H1 (cell line): Measurements from ENCODE around the gene PNCK. TPM values are rescaled to one million over a fixed set of nuclear protein-coding genes. Genes with fewer than 3 reads are reported as not detected.

ENCODE experiments used
- CTCF ChIA-PET: fragments of 300-600 bp; sonication (Branson Sonifier 250); formaldehyde crosslinking; loops from one replicate; lab custom pipeline; 2021; ENCODE audit not compliant: partially characterized antibody; lab: Charles Lee
- POLR2A ChIA-PET: fragments of 300-600 bp; sonication (Branson Sonifier 250); formaldehyde crosslinking; loops from one replicate; lab custom pipeline; 2021; ENCODE audit warnings: inconsistent platforms; ENCODE audit not compliant: partially characterized antibody; lab: Charles Lee
- DNase-seq, 2 experiments: peaks; one replicate each; pipeline versions ENCODE4 v3.0.0 to v3.0.0-alpha.2; 2010 to 2022; ENCODE audit warnings: low spot score in 2 of 2, low read depth in 1 of 2, mixed read lengths in 1 of 2
- FAIRE-seq: peaks from 2 replicates; lab custom pipeline; 2011; peaks lifted over from hg19 to GRCh38; lab: Jason Lieb, UNC
- H2AFZ ChIP-seq: 2 replicates; pipeline ENCODE4 v1.8.1; 2012; ENCODE audit warnings: low read length, inconsistent platforms
- H2AK5ac ChIP-seq: 2 replicates; pipeline ENCODE4 v1.6.1; 2013; ENCODE audit warnings: low read depth, low read length
- H2BK120ac ChIP-seq: replicated peaks from 2 replicates; pipeline ENCODE3; 2013; ENCODE audit warnings: low read depth, low read length, inconsistent platforms
- H2BK12ac ChIP-seq: 2 replicates; pipeline ENCODE4 v1.6.1; 2013; ENCODE audit warnings: low read depth, low read length
- H2BK15ac ChIP-seq: 2 replicates; pipeline ENCODE4 v1.6.1; 2013; ENCODE audit warnings: low read length
- H2BK20ac ChIP-seq: 2 replicates; pipeline ENCODE4 v1.6.1; 2013; ENCODE audit warnings: low read length
- H2BK5ac ChIP-seq: 2 replicates; pipeline ENCODE4 v1.6.1; 2013; ENCODE audit warnings: low read depth, low read length
- H3K14ac ChIP-seq: 2 replicates; pipeline ENCODE4 v1.6.1; 2013; ENCODE audit warnings: inconsistent platforms; ENCODE audit not compliant: insufficient read length
- H3K18ac ChIP-seq: 2 replicates; pipeline ENCODE4 v1.6.1; 2013; ENCODE audit warnings: low read length; ENCODE audit errors: extremely low read depth
- H3K23ac ChIP-seq: 2 replicates; pipeline ENCODE4 v1.6.1; 2013; ENCODE audit warnings: inconsistent platforms; ENCODE audit not compliant: insufficient read length
- H3K23me2 ChIP-seq: 2 replicates; pipeline ENCODE4 v1.6.1; 2013; ENCODE audit warnings: low read depth, low read length
- H3K27ac ChIP-seq: 2 replicates; pipeline ENCODE4 v1.6.1; 2011; ENCODE audit warnings: low read depth, low read length, inconsistent platforms
- H3K27me3 ChIP-seq, 4 experiments: replicated peaks in 1 of 4; 1 replicate in 1 of 4; 2 replicates in 3 of 4; pipeline versions ENCODE4 v1.6.1 to v1.8.1; 2011 to 2013; ENCODE audit warnings: low read length in 3 of 4, mild to moderate bottlenecking in 3 of 4, inconsistent platforms in 2 of 4, mixed read lengths in 2 of 4, moderate library complexity in 1 of 4; ENCODE audit not compliant: control insufficient read depth in 3 of 4, insufficient read depth in 3 of 4; ENCODE audit errors: extremely low read depth in 1 of 4
- H3K36me3 ChIP-seq, 4 experiments: 2 replicates each; pipeline versions ENCODE4 v1.6.1 to v1.8.1; 2011 to 2013; ENCODE audit warnings: mild to moderate bottlenecking in 4 of 4, low read length in 3 of 4, moderate library complexity in 2 of 4, control low read depth in 1 of 4, inconsistent platforms in 1 of 4; ENCODE audit not compliant: insufficient read depth in 4 of 4, control insufficient read depth in 2 of 4
- H3K4ac ChIP-seq: replicated peaks from 2 replicates; pipeline ENCODE3; 2013; ENCODE audit warnings: low read length, low read depth, mixed read lengths, inconsistent platforms; ENCODE audit not compliant: insufficient read length
- H3K4me1 ChIP-seq, 4 experiments: replicated peaks in 1 of 4; 1 replicate in 1 of 4; 2 replicates in 3 of 4; pipeline versions ENCODE4 v1.6.1 to v1.8.1; 2011 to 2013; ENCODE audit warnings: low read length in 3 of 4, inconsistent platforms in 2 of 4, mixed read lengths in 1 of 4; ENCODE audit not compliant: insufficient read depth in 4 of 4, control insufficient read depth in 3 of 4
- H3K4me2 ChIP-seq, 2 experiments: 2 replicates each; pipeline versions ENCODE4 v1.6.1 to v1.8.1; 2011 to 2013; ENCODE audit warnings: low read depth in 2 of 2, low read length in 2 of 2, control low read depth in 1 of 2, inconsistent platforms in 1 of 2, mild to moderate bottlenecking in 1 of 2; ENCODE audit not compliant: insufficient read depth in 1 of 2
- H3K4me3 ChIP-seq, 4 experiments: fragments of 200-600, 300-600 bp in 1 of 4; sonication (generic), shearing (Covaris generic), sonication (Bioruptor Twin) in 1 of 4; 2 replicates each; pipeline versions ENCODE4 v1.5.1 to v1.8.1; 2011 to 2016; ENCODE audit warnings: low read length in 4 of 4, low read depth in 3 of 4, control low read depth in 2 of 4, inconsistent platforms in 2 of 4, mild to moderate bottlenecking in 2 of 4, mixed read lengths in 1 of 4, moderate library complexity in 1 of 4; ENCODE audit not compliant: insufficient read depth in 2 of 4; ENCODE audit errors: extremely low read depth in 1 of 4
- H3K56ac ChIP-seq: replicated peaks from 2 replicates; pipeline ENCODE3; 2013; ENCODE audit warnings: low read depth, mild to moderate bottlenecking, mixed read lengths, low read length, inconsistent platforms; ENCODE audit not compliant: insufficient read length
- H3K79me1 ChIP-seq: 2 replicates; pipeline ENCODE4 v1.6.1; 2013; ENCODE audit warnings: low read depth, low read length, control low read depth
- H3K79me2 ChIP-seq, 2 experiments: 2 replicates each; pipeline versions ENCODE4 v1.6.1 to v1.8.1; 2012 to 2013; ENCODE audit warnings: low read length in 2 of 2, mild to moderate bottlenecking in 2 of 2, inconsistent platforms in 1 of 2; ENCODE audit not compliant: insufficient read depth in 2 of 2, control insufficient read depth in 1 of 2
- H3K9ac ChIP-seq, 4 experiments: replicated peaks in 1 of 4; 1 replicate in 1 of 4; 2 replicates in 3 of 4; pipeline versions ENCODE4 v1.6.1 to v1.8.1; 2011 to 2013; ENCODE audit warnings: low read depth in 3 of 4, low read length in 3 of 4, control low read depth in 2 of 4, mild to moderate bottlenecking in 2 of 4, moderate library complexity in 2 of 4, inconsistent platforms in 1 of 4; ENCODE audit errors: extremely low read depth in 1 of 4
- H3K9me3 ChIP-seq, 2 experiments: 2 replicates each; pipeline versions ENCODE4 v1.6.1 to v1.8.1; 2012 to 2013; ENCODE audit warnings: mild to moderate bottlenecking in 2 of 2, moderate library complexity in 2 of 2, control low read depth in 1 of 2, inconsistent platforms in 1 of 2, low read depth in 1 of 2, low read length in 1 of 2, mixed read lengths in 1 of 2; ENCODE audit not compliant: insufficient read depth in 2 of 2
- H4K20me1 ChIP-seq, 2 experiments: replicated peaks in 1 of 2; 2 replicates each; pipeline versions ENCODE3 to v1.8.1; 2011 to 2013; ENCODE audit warnings: inconsistent platforms in 2 of 2, low read length in 2 of 2, mild to moderate bottlenecking in 1 of 2; ENCODE audit not compliant: insufficient read depth in 2 of 2, control insufficient read depth in 1 of 2
- H4K5ac ChIP-seq: 2 replicates; pipeline ENCODE4 v1.6.1; 2013; ENCODE audit warnings: low read length, low read depth, mixed read lengths, inconsistent platforms; ENCODE audit not compliant: insufficient read length
- H4K8ac ChIP-seq: 2 replicates; pipeline ENCODE4 v1.8.0; 2013; ENCODE audit warnings: mild to moderate bottlenecking, moderate library complexity, low read length, inconsistent platforms; ENCODE audit not compliant: insufficient read depth; ENCODE audit errors: extremely low read depth
- H4K91ac ChIP-seq: replicated peaks from 2 replicates; pipeline ENCODE3; 2013; ENCODE audit warnings: low read length, mixed read lengths, inconsistent platforms; ENCODE audit not compliant: insufficient read length
- BACH1 ChIP-seq: IDR thresholded peaks from 2 replicates; pipeline ENCODE4 v1.6.1; 2012; ENCODE audit warnings: low read length, improper control_type of control experiment
- CREB1 ChIP-seq: IDR thresholded peaks from 2 replicates; pipeline ENCODE4 v1.6.1; 2012; ENCODE audit warnings: inconsistent platforms
- EP300 ChIP-seq, 2 experiments: IDR thresholded peaks; 1 replicate in 1 of 2; 2 replicates in 1 of 2; pipeline ENCODE4 v1.6.1; 2011 to 2012; ENCODE audit warnings: low read depth in 2 of 2, low read length in 2 of 2, mild to moderate bottlenecking in 2 of 2, borderline replicate concordance in 1 of 2, inconsistent platforms in 1 of 2, moderate library complexity in 1 of 2
- KDM4A ChIP-seq: IDR thresholded peaks from one replicate; pipeline ENCODE4 v1.7.1; 2012; ENCODE audit warnings: low read depth, mild to moderate bottlenecking, moderate library complexity, low read length, inconsistent platforms; ENCODE audit not compliant: severe bottlenecking
- SP4 ChIP-seq: IDR thresholded peaks from 2 replicates; pipeline ENCODE4 v1.6.1; 2012; ENCODE audit warnings: low read length, inconsistent platforms
- WGBS, 2 experiments: shearing (Covaris generic) in 1 of 2; methylation state at CpG; one replicate each; pipeline versions ENCODE4 v1.1.6 to v1.1.7; 2013 to 2015; ENCODE audit warnings: low lambda C conversion rate in 2 of 2, mixed read lengths in 2 of 2, inconsistent platforms in 1 of 2, low coverage in 1 of 2, missing lambda C conversion rate in 1 of 2; ENCODE audit not compliant: insufficient replicate concordance in 2 of 2, insufficient coverage in 1 of 2, insufficient read length in 1 of 2; ENCODE audit errors: extremely low coverage in 1 of 2, missing lambda C conversion rate in 1 of 2; 5-methylcytosine and 5-hydroxymethylcytosine counted together
- polyA plus RNA-seq, 7 experiments: library from polyadenylated mRNA; depleted of rRNA in 3 of 7; stranded (reverse) in 5 of 7; unstranded in 2 of 7; fragments of >200 nt in 5 of 7; fragments of 200-250 nt in 2 of 7; gene quantifications; 1 replicate in 5 of 7; 2 replicates in 1 of 7; 4 replicates in 1 of 7; pipeline versions ENCODE4 v1.2.1 to v1.2.3, GENCODE V29; 2011 to 2013; ENCODE audit warnings: missing spikeins in 2 of 7, mixed read lengths in 2 of 7
- total RNA-seq: library from RNA; stranded (reverse); fragmentation: NEBNext Ultra II Directional; extraction: Animal tissue kit (Norgen Biotek cat#: 25700); gene quantifications from 2 replicates; pipeline ENCODE4 v1.2.1, GENCODE V29; 2021

Gene PNCK
- total and polyA plus RNA-seq, 2 of the 8 experiments (the other 6 are each of a cell fraction or from before 2014, with no cell fraction given), result 6.2 to 6.3 TPM

- H3K27me3 ChIP-seq, result peaks cover 50 to 64% (median 62%) of the 10 kb centered on the region in 4 experiments
- no peak overlapping the region for H4K8ac ChIP-seq
- no peak for TF ChIP-seq SP4
- TF ChIP-seq EP300 (IDR thresholded peaks at IDR 0.05; ENCODE audit: borderline replicate concordance in 1 of 2, low read depth in 2 of 2, low read length in 2 of 2), result no peak
- TF ChIP-seq KDM4A, result peak; percentile 18
- no peak for TF ChIP-seq CREB1
- TF ChIP-seq BACH1, result no peak
- TF ChIP-seq, all 59 proteins: peak for 1
- H2BK12ac ChIP-seq, result no peak overlapping the region
- H2AK5ac ChIP-seq, result no peak overlapping the region
- no peak overlapping the region for H3K9ac ChIP-seq
- peaks cover 0 to 12% of the 10 kb centered on the region in 2 experiments for H4K20me1 ChIP-seq
- H2AFZ ChIP-seq, result no peak overlapping the region
- no peak overlapping the region for H3K18ac ChIP-seq
- H3K14ac ChIP-seq, result no peak overlapping the region
- no peak overlapping the region for H3K27ac ChIP-seq
- H2BK120ac ChIP-seq, result no peak overlapping the region
- H3K4me1 ChIP-seq, result peaks cover 0 to 18% (median 8%) of the 10 kb centered on the region in 4 experiments; a peak in 5 of 7 replicates
- peaks cover 7% of the 10 kb centered on the region; the same call in 1 of the 2 replicates for H3K23me2 ChIP-seq
- CTCF ChIA-PET, result interaction anchor here (0.6 to 21.6 kb wide), 5 partner anchors 16 to 118 kb away, joined by 3 to 408 read pairs (median 4); partner anchors contain the start of gene DUSP9
- H3K79me2 ChIP-seq, result no peaks in the 10 kb centered on the region
- H3K36me3 ChIP-seq, result no peaks in the 10 kb centered on the region
- H4K5ac ChIP-seq, result no peak overlapping the region
- H3K9me3 ChIP-seq, result no peaks in the 10 kb centered on the region; a peak in 1 of 4 replicates
- H2BK20ac ChIP-seq, result no peak overlapping the region
- H3K4me2 ChIP-seq, result peak overlapping the region; percentile 74 to 89
- H3K79me1 ChIP-seq, result no peaks in the 10 kb centered on the region
- no peak overlapping the region for H3K4ac ChIP-seq
- H2BK15ac ChIP-seq, result no peak overlapping the region
- no peak overlapping the region for H4K91ac ChIP-seq
- no peak for FAIRE-seq
- no peak overlapping the region for H3K23ac ChIP-seq
- peak overlapping the region in 2 of 4 experiments; percentile 10 to 57; a peak in 4 of 8 replicates for H3K4me3 ChIP-seq
- POLR2A ChIA-PET, result no interaction called here
- 7% methylated on average over 10 of the region's 62 CpGs; no CpG with 5 or more reads in 1 of the 2 experiments for WGBS, 2 experiments
- peak in 1 of 2 experiments; percentile 53 for DNase-seq
- no peak overlapping the region for H3K56ac ChIP-seq
- no peak overlapping the region for H2BK5ac ChIP-seq
Measured at GRCh38 chrX:153642051-153642654, 31.5 kb downstream of the PNCK start.
